HepG2 (cell line): ENCODE results near the gene MYH7B. TPM values are rescaled to one million over a fixed set of nuclear protein-coding genes. Genes with fewer than 3 reads are reported as not detected.

Source experiments
- FOSL2 ChIP-seq: sonication (generic); formaldehyde crosslinking; IDR thresholded peaks from 2 replicates; pipeline ENCODE4 v1.4.0; 2020; ENCODE audit warnings: missing genetic modification reagents
- FOXC1 ChIP-seq: sonication (generic); formaldehyde crosslinking; IDR thresholded peaks from 2 replicates; pipeline ENCODE4 v1.8.0; 2022; ENCODE audit warnings: mild to moderate bottlenecking, missing genetic modification reagents, borderline replicate concordance
- JUN ChIP-seq: sonication (generic); formaldehyde crosslinking; IDR thresholded peaks from 2 replicates; pipeline ENCODE4 v1.4.0; 2020; ENCODE audit warnings: mild to moderate bottlenecking, missing genetic modification reagents
- NFE2L1 ChIP-seq: sonication (generic); formaldehyde crosslinking; IDR thresholded peaks from 2 replicates; pipeline ENCODE4 v1.4.0; 2020; ENCODE audit warnings: missing genetic modification reagents, mild to moderate bottlenecking, borderline replicate concordance
- NR2F1 ChIP-seq, 2 experiments: fragments of 450-650 bp in 1 of 2; formaldehyde crosslinking in 1 of 2; IDR thresholded peaks; 2 replicates each; pipeline versions ENCODE4 v1.5.0 to v1.6.1; 2016 to 2020; ENCODE audit warnings: mild to moderate bottlenecking in 1 of 2, missing compliant biosample characterization in 1 of 2, missing genetic modification reagents in 1 of 2, moderate library complexity in 1 of 2
- RERE ChIP-seq: IDR thresholded peaks from 2 replicates; pipeline ENCODE4 v1.6.1; 2016; ENCODE audit warnings: low read depth, missing genetic modification reagents, missing compliant biosample characterization
- SCMH1 ChIP-seq: sonication (generic); formaldehyde crosslinking; IDR thresholded peaks from 2 replicates; pipeline ENCODE4 v1.9.0; 2021; ENCODE audit warnings: missing genetic modification reagents, mild to moderate bottlenecking, borderline replicate concordance
- TP53 ChIP-seq: sonication (generic); formaldehyde crosslinking; conservative IDR thresholded peaks from 2 replicates; pipeline ENCODE4 v1.4.0; 2020; ENCODE audit warnings: missing genetic modification reagents
- TRAFD1 ChIP-seq: sonication (generic); formaldehyde crosslinking; IDR thresholded peaks from 2 replicates; pipeline ENCODE4 v1.5.1; 2020; ENCODE audit warnings: missing genetic modification reagents, mild to moderate bottlenecking, borderline replicate concordance
- ZBTB3 ChIP-seq: sonication (generic); formaldehyde crosslinking; IDR thresholded peaks from 2 replicates; pipeline ENCODE4 v1.4.0; 2020; ENCODE audit warnings: low read depth, mild to moderate bottlenecking, moderate library complexity, missing genetic modification reagents, borderline replicate concordance
- ZFP36 ChIP-seq: fragments of 150-350 bp; IDR thresholded peaks from 2 replicates; pipeline ENCODE4 v1.6.1; 2018; ENCODE audit warnings: borderline replicate concordance, low read length, low read depth; ENCODE audit not compliant: partially characterized antibody
- ZNF124 ChIP-seq: sonication (generic); formaldehyde crosslinking; IDR thresholded peaks from 2 replicates; pipeline ENCODE4 v1.4.0; 2020; ENCODE audit warnings: missing genetic modification reagents
- ZNF597 ChIP-seq: sonication (generic); formaldehyde crosslinking; IDR thresholded peaks from 2 replicates; pipeline ENCODE4 v1.5.0; 2020; ENCODE audit warnings: missing genetic modification reagents
- polyA plus RNA-seq, 8 experiments: library from polyadenylated mRNA; depleted of rRNA in 3 of 8; stranded (reverse) in 7 of 8; unstranded in 1 of 8; fragments of >200 nt; fragmentation: Illumina TruSeq in 4 of 8; extraction: Trizol in 4 of 8; gene quantifications; 2 replicates each; pipeline versions ENCODE4 v1.2.1 to v1.2.3, GENCODE V29; 2011 to 2016; ENCODE audit warnings: low read depth in 4 of 8, missing spikeins in 1 of 8, mixed read lengths in 1 of 8; ENCODE audit not compliant: insufficient read depth in 1 of 8
- total RNA-seq, 5 experiments: library from RNA; depleted of rRNA; stranded (reverse); fragments of >200 nt; fragmentation: Illumina TruSeq; extraction: Trizol; gene quantifications; 2 replicates each; pipeline ENCODE4 v1.2.3, GENCODE V29; 2016; ENCODE audit warnings: low read depth in 1 of 5
- TF ChIP-seq, protein P1 (sequence below): sonication (generic); formaldehyde crosslinking; conservative IDR thresholded peaks from 2 replicates; pipeline ENCODE4 v1.8.0; 2022; ENCODE audit warnings: mild to moderate bottlenecking, moderate library complexity, missing genetic modification reagents
- TF ChIP-seq, protein P2 (sequence below): sonication (generic); formaldehyde crosslinking; IDR thresholded peaks from 2 replicates; pipeline ENCODE4 v1.5.1; 2020; ENCODE audit warnings: mild to moderate bottlenecking, missing genetic modification reagents, moderate library complexity

MYH7B gene
- total and polyA plus RNA-seq, 2 of the 13 experiments (the other 11 are each of a cell fraction or from before 2014, with no cell fraction given): 0.05 to 0.20 TPM

DNA sequence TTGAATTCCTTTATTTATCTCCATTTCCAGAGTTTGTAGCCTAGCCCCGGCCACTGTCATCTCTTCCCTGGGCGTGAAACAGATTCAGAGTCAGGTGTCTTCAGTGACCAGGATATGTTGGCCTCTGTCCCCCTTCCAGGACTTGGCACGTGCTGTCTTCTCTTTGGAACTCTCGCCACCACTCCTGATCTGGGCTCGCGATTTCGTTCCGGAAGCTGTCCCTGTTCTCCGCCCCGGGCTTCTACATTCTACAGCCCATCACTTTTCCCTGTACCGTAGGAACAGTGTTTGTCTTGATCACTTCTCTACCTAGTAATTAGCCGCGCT, 801 bp upstream of the MYH7B start (continued):
- TF ChIP-seq ZNF597 (CRISPR knock-in tag) (no peak), TP53 (CRISPR knock-in tag) (no peak), TRAFD1 (CRISPR knock-in tag) (no peak), FOSL2 (no peak; the same call in 1 of the 2 replicates), NFE2L1 (CRISPR knock-in tag) (0 out of 2 replicates have a peak, but pooled peaks have one; percentile 11), RERE (CRISPR knock-in tag) (peak; percentile 3; the same call in 1 of the 2 replicates), NR2F1 (CRISPR knock-in tag; IDR thresholded peaks at IDR 0.05) (no peak), SCMH1 (no peak), JUN (no peak), ZFP36 (no peak), ZNF124 (CRISPR knock-in tag) (no peak; the same call in 1 of the 2 replicates), FOXC1 (CRISPR knock-in tag) (no peak), ZBTB3 (CRISPR knock-in tag) (no peak)
- TF ChIP-seq, protein P1, sequence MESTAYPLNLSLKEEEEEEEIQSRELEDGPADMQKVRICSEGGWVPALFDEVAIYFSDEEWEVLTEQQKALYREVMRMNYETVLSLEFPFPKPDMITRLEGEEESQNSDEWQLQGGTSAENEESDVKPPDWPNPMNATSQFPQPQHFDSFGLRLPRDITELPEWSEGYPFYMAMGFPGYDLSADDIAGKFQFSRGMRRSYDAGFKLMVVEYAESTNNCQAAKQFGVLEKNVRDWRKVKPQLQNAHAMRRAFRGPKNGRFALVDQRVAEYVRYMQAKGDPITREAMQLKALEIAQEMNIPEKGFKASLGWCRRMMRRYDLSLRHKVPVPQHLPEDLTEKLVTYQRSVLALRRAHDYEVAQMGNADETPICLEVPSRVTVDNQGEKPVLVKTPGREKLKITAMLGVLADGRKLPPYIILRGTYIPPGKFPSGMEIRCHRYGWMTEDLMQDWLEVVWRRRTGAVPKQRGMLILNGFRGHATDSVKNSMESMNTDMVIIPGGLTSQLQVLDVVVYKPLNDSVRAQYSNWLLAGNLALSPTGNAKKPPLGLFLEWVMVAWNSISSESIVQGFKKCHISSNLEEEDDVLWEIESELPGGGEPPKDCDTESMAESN (CRISPR knock-in tag): peak; percentile 22; the same call in 1 of the 2 replicates
- TF ChIP-seq, protein P2, sequence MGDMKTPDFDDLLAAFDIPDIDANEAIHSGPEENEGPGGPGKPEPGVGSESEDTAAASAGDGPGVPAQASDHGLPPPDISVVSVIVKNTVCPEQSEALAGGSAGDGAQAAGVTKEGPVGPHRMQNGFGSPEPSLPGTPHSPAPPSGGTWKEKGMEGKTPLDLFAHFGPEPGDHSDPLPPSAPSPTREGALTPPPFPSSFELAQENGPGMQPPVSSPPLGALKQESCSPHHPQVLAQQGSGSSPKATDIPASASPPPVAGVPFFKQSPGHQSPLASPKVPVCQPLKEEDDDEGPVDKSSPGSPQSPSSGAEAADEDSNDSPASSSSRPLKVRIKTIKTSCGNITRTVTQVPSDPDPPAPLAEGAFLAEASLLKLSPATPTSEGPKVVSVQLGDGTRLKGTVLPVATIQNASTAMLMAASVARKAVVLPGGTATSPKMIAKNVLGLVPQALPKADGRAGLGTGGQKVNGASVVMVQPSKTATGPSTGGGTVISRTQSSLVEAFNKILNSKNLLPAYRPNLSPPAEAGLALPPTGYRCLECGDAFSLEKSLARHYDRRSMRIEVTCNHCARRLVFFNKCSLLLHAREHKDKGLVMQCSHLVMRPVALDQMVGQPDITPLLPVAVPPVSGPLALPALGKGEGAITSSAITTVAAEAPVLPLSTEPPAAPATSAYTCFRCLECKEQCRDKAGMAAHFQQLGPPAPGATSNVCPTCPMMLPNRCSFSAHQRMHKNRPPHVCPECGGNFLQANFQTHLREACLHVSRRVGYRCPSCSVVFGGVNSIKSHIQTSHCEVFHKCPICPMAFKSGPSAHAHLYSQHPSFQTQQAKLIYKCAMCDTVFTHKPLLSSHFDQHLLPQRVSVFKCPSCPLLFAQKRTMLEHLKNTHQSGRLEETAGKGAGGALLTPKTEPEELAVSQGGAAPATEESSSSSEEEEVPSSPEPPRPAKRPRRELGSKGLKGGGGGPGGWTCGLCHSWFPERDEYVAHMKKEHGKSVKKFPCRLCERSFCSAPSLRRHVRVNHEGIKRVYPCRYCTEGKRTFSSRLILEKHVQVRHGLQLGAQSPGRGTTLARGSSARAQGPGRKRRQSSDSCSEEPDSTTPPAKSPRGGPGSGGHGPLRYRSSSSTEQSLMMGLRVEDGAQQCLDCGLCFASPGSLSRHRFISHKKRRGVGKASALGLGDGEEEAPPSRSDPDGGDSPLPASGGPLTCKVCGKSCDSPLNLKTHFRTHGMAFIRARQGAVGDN (CRISPR knock-in tag): no peak
